Panc1 (cell line): ENCODE data around the gene GOLPH3. TPM values are rescaled to one million over a fixed set of nuclear protein-coding genes. Genes with fewer than 3 reads are reported as not detected.
A peak's percentile ranks its signal among the peaks of the same experiment; 100 is the strongest.
"Not testable (repeated sequence)": the region's sequence is repeated elsewhere in the genome, so short reads cannot be mapped to it uniquely, and the experiment has no call there.

Experiments used
- ATAC-seq: fragments of 200-7000 bp; cut with Tn5 transposase; 2 replicates; pipeline ENCODE4 v1.9.1; 2020; ENCODE audit warnings: mild to moderate bottlenecking, moderate library complexity
- BruUV-seq: library from RNA; stranded (reverse); fragments of 400-500 nt; replicated peaks from 2 replicates; lab custom pipeline; 2021; lab: Mats Ljungman, UMichigan
- CTCF ChIA-PET: fragments of 300-600 bp; sonication (Branson Sonifier 250); formaldehyde crosslinking; loops from one replicate; lab custom pipeline; 2022; ENCODE audit warnings: antibody characterized with exemption; lab: Charles Lee
- POLR2A ChIA-PET: fragments of 300-600 bp; sonication (Branson Sonifier 250); formaldehyde crosslinking; loops from one replicate; lab custom pipeline; 2022; ENCODE audit warnings: antibody characterized with exemption; lab: Charles Lee
- DNase-seq: peaks from one replicate; pipeline ENCODE4 v3.0.0-alpha.2; 2010; ENCODE audit warnings: low read depth, low spot score
- H3K27ac ChIP-seq: 2 replicates; pipeline ENCODE4 v1.5.1; 2011; ENCODE audit warnings: mild to moderate bottlenecking, low read length, inconsistent platforms
- H3K27me3 ChIP-seq: fragments of 200-500 bp; sonication (Bioruptor generic); 2 replicates; pipeline ENCODE4 v1.6.0; 2014; ENCODE audit warnings: low read length, inconsistent platforms; ENCODE audit not compliant: control insufficient read depth, insufficient read depth
- H3K36me3 ChIP-seq: fragments of 200-500 bp; sonication (Bioruptor generic); 2 replicates; pipeline ENCODE4 v1.5.1; 2014; ENCODE audit warnings: inconsistent platforms, mild to moderate bottlenecking, low read length, moderate library complexity; ENCODE audit not compliant: control insufficient read depth, insufficient read depth
- H3K4me1 ChIP-seq: 2 replicates; pipeline ENCODE4 v1.5.1; 2011; ENCODE audit warnings: inconsistent platforms, mild to moderate bottlenecking, low read length, moderate library complexity; ENCODE audit not compliant: control insufficient read depth, insufficient read depth
- H3K4me3 ChIP-seq, 2 experiments: 2 replicates each; pipeline ENCODE4 v1.5.1; 2011 to 2012; ENCODE audit warnings: low read depth in 2 of 2, low read length in 2 of 2, mild to moderate bottlenecking in 2 of 2, inconsistent platforms in 1 of 2, moderate library complexity in 1 of 2
- H3K9me3 ChIP-seq: fragments of 200-500 bp; sonication (Bioruptor generic); 2 replicates; pipeline ENCODE4 v1.5.1; 2014; ENCODE audit warnings: low read depth, mild to moderate bottlenecking, inconsistent platforms, low read length, moderate library complexity; ENCODE audit not compliant: control insufficient read depth, insufficient read depth
- POLR2AphosphoS5 ChIP-seq: IDR thresholded peaks from 2 replicates; pipeline ENCODE4 v1.6.1; 2012; ENCODE audit warnings: mild to moderate bottlenecking, low read depth, low read length, moderate library complexity
- SIN3A ChIP-seq: IDR thresholded peaks from 2 replicates; pipeline ENCODE4 v1.6.1; 2012; ENCODE audit warnings: low read depth, mild to moderate bottlenecking, low read length, moderate library complexity, borderline replicate concordance; ENCODE audit not compliant: insufficient read depth
- TCF7L2 ChIP-seq: IDR thresholded peaks from 2 replicates; pipeline ENCODE4 v1.6.1; 2011; ENCODE audit warnings: mild to moderate bottlenecking, low read depth, low read length, inconsistent platforms
- in situ Hi-C: cut with HindIII; loops from 2 replicates; pipeline ENCODE4 v1.10.0; 2016; ENCODE audit warnings: low sequenced_read_pairs, low pct_unique_long_range_greater_than_20kb
- intact Hi-C: fragments of 100-400 bp; cut with micrococcal nuclease; formaldehyde crosslinking; loops from one replicate; pipeline ENCODE4 v1.10.0; 2022; ENCODE audit not compliant: unreplicated experiment
- total RNA-seq: library from RNA; stranded (reverse); gene quantifications from one replicate; pipeline ENCODE4 v1.2.1, GENCODE V29; 2021; ENCODE audit not compliant: unreplicated experiment
- TF ChIP-seq, protein P1 (sequence below): fragments of 450-650 bp; IDR thresholded peaks from 2 replicates; pipeline ENCODE4 v1.5.1; 2017; ENCODE audit warnings: mild to moderate bottlenecking
- TF ChIP-seq, protein P2 (sequence below), 2 experiments: IDR thresholded peaks; 2 replicates each; pipeline ENCODE4 v1.6.1; 2011 to 2012; ENCODE audit warnings: low read depth in 2 of 2, control low read depth in 1 of 2, low read length in 1 of 2, mild to moderate bottlenecking in 1 of 2, moderate library complexity in 1 of 2; ENCODE audit not compliant: insufficient read depth in 1 of 2

GOLPH3 gene
- total RNA-seq, 1 experiment from 2014 or later = 89.7 TPM

DNA sequence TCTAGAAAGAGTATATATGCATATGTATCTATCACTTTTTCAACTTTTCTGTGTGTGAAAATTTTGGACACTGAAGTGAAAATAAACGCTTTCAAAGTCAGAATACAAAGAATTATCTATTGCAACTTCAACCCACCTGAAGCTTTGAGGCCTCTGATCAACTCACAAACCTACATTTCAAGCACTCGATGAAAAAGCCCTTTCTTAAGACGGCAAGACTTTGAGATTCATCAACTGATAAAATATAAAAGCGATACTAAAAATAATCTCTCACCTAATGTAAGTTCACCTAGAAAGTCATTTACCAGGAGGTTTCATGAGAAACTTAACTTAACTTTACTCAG, 1.2 kb downstream of the GOLPH3 start:
- H3K4me1 ChIP-seq = peaks cover 23% of the 10 kb centered on the region
- CTCF ChIA-PET = interaction anchor here (0.7 kb wide), 1 partner anchor 15 kb away, joined by 5 read pairs; no protein-coding TSS in a partner anchor
- H3K9me3 ChIP-seq = no peaks in the 10 kb centered on the region
- H3K27me3 ChIP-seq = no peaks in the 10 kb centered on the region
- in situ Hi-C loops = no loop called here
- POLR2A ChIA-PET = interaction anchor here (0.7 kb wide), 2 partner anchors 22 to 216 kb away, joined by 4 to 11 read pairs; no protein-coding TSS in a partner anchor
- DNase-seq (no peak), ATAC-seq (no peak)
- peak overlapping the region; percentile 81 to 83 for H3K4me3 ChIP-seq
- H3K27ac ChIP-seq = peak overlapping the region; percentile 94
- TF ChIP-seq POLR2AphosphoS5 = no peak
- no peak for TF ChIP-seq TCF7L2
- TF ChIP-seq, protein P1, sequence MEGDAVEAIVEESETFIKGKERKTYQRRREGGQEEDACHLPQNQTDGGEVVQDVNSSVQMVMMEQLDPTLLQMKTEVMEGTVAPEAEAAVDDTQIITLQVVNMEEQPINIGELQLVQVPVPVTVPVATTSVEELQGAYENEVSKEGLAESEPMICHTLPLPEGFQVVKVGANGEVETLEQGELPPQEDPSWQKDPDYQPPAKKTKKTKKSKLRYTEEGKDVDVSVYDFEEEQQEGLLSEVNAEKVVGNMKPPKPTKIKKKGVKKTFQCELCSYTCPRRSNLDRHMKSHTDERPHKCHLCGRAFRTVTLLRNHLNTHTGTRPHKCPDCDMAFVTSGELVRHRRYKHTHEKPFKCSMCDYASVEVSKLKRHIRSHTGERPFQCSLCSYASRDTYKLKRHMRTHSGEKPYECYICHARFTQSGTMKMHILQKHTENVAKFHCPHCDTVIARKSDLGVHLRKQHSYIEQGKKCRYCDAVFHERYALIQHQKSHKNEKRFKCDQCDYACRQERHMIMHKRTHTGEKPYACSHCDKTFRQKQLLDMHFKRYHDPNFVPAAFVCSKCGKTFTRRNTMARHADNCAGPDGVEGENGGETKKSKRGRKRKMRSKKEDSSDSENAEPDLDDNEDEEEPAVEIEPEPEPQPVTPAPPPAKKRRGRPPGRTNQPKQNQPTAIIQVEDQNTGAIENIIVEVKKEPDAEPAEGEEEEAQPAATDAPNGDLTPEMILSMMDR = no peak
- TF ChIP-seq, protein P2, sequence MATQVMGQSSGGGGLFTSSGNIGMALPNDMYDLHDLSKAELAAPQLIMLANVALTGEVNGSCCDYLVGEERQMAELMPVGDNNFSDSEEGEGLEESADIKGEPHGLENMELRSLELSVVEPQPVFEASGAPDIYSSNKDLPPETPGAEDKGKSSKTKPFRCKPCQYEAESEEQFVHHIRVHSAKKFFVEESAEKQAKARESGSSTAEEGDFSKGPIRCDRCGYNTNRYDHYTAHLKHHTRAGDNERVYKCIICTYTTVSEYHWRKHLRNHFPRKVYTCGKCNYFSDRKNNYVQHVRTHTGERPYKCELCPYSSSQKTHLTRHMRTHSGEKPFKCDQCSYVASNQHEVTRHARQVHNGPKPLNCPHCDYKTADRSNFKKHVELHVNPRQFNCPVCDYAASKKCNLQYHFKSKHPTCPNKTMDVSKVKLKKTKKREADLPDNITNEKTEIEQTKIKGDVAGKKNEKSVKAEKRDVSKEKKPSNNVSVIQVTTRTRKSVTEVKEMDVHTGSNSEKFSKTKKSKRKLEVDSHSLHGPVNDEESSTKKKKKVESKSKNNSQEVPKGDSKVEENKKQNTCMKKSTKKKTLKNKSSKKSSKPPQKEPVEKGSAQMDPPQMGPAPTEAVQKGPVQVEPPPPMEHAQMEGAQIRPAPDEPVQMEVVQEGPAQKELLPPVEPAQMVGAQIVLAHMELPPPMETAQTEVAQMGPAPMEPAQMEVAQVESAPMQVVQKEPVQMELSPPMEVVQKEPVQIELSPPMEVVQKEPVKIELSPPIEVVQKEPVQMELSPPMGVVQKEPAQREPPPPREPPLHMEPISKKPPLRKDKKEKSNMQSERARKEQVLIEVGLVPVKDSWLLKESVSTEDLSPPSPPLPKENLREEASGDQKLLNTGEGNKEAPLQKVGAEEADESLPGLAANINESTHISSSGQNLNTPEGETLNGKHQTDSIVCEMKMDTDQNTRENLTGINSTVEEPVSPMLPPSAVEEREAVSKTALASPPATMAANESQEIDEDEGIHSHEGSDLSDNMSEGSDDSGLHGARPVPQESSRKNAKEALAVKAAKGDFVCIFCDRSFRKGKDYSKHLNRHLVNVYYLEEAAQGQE (IDR thresholded peaks at IDR 0.05; ENCODE audit: insufficient read depth in 1 of 2, low read depth in 2 of 2, low read length in 1 of 2) = no peak
- TF ChIP-seq SIN3A = no peak
- no TSS peak for BruUV-seq
- H3K36me3 ChIP-seq = peaks cover 19% of the 10 kb centered on the region
- intact Hi-C loops = no loop called here

GRCh38 chr5:32172186-32172911, 1.8 kb downstream of the GOLPH3 start:
- TSS peak; percentile 72 for BruUV-seq
- H3K9me3 ChIP-seq, ATAC-seq, in situ Hi-C loops, DNase-seq, H3K27me3 ChIP-seq, intact Hi-C loops: not testable (repeated sequence)
- Histone ChIP-seq H3K4me3 (peak overlapping the region; percentile 81 to 83), H3K27ac (peak overlapping the region; percentile 94), H3K4me1 (peaks cover 23% of the 10 kb centered on the region), H3K36me3 (peaks cover 24% of the 10 kb centered on the region)
- CTCF ChIA-PET = interaction anchor here (0.7 kb wide), 1 partner anchor 14 kb away, joined by 5 read pairs; no protein-coding TSS in a partner anchor
- POLR2A ChIA-PET = interaction anchor here (0.6 to 0.7 kb wide), 3 partner anchors 22 to 217 kb away, joined by 3 to 11 read pairs (median 4); no protein-coding TSS in a partner anchor
